T-helper 2 cell treated with Interferon-gamma antibody and Interleukin-4, amounts not matched to agents 5 μg/mL and 100 μg/mL, for 36 hours (primary cell): ENCODE data around the gene CDH9.

ENCODE experiments used
- DNase-seq: peaks from one replicate; pipeline ENCODE4 v3.0.0; 2021; ENCODE audit warnings: low spot score
- H3K27ac Mint-ChIP-seq: one replicate; pipeline ENCODE4 v1.8.0; 2021; ENCODE audit warnings: mild to moderate bottlenecking, mixed read lengths
- H3K27me3 Mint-ChIP-seq: one replicate; pipeline ENCODE4 v1.8.0; 2021; ENCODE audit warnings: low read depth, mixed read lengths
- H3K36me3 Mint-ChIP-seq: one replicate; pipeline ENCODE4 v1.8.0; 2021; ENCODE audit warnings: low read depth, mixed read lengths
- H3K4me1 Mint-ChIP-seq: one replicate; pipeline ENCODE4 v1.8.0; 2021; ENCODE audit warnings: low read depth, mixed read lengths
- H3K4me3 Mint-ChIP-seq: one replicate; pipeline ENCODE4 v1.8.0; 2022; ENCODE audit warnings: mild to moderate bottlenecking, moderate library complexity, mixed read lengths
- H3K9me3 Mint-ChIP-seq: one replicate; pipeline ENCODE4 v1.8.0; 2021; ENCODE audit warnings: mixed read lengths

CDH9 gene

DNA sequence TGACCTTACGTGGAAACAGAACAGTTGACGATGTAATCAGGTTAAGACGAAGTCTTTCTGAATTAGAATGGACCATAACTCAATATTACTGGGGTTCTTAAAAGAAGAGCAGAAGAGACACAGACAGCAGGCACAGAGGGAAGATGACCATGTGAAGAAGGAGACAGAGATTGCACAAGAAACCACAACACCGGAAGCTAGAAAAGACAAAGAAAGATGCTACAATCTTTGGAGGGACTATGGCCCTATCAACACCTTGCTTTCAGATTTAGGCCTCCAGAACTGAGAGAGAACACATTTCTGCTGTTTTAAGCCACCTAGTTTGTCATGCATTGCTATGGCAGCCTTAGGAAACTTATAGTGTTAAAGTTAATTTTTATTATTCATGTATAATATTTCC lies 27.1 kb downstream of the CDH9 start:
- H3K36me3 Mint-ChIP-seq: no peaks in the 10 kb centered on the region

GRCh38 chr5:27010646-27011045 lies 27.7 kb downstream of the CDH9 start:
- peaks cover 31% of the 10 kb centered on the region for H3K9me3 Mint-ChIP-seq

More for the DNA sequence above, 27.1 kb downstream of the CDH9 start:
- Mint-ChIP-seq H3K9me3 (peaks cover 31% of the 10 kb centered on the region), H3K4me3 (no peak overlapping the region), H3K27ac (no peak overlapping the region), H3K27me3 (no peaks in the 10 kb centered on the region), H3K4me1 (no peaks in the 10 kb centered on the region)
- DNase-seq: no peak

GRCh38 chr5:27009540-27009915 lies 28.9 kb downstream of the CDH9 start:
- H3K27me3 Mint-ChIP-seq: no peaks in the 10 kb centered on the region
- H3K27ac Mint-ChIP-seq: no peak overlapping the region

More at GRCh38 chr5:27010646-27011045, 27.7 kb downstream of the CDH9 start:
- Mint-ChIP-seq H3K4me1 (no peaks in the 10 kb centered on the region), H3K27me3 (no peaks in the 10 kb centered on the region), H3K36me3 (no peaks in the 10 kb centered on the region), H3K4me3 (no peak overlapping the region), H3K27ac (no peak overlapping the region)
- no peak for DNase-seq

GRCh38 chr5:27008604-27009539 lies 29.5 kb downstream of the CDH9 start:
- no peak overlapping the region for H3K27ac Mint-ChIP-seq
- DNase-seq: no peak
- H3K36me3 Mint-ChIP-seq: no peaks in the 10 kb centered on the region
- H3K4me3 Mint-ChIP-seq: no peak overlapping the region
- H3K9me3 Mint-ChIP-seq: peaks cover 32% of the 10 kb centered on the region
- no peaks in the 10 kb centered on the region for H3K27me3 Mint-ChIP-seq
- no peaks in the 10 kb centered on the region for H3K4me1 Mint-ChIP-seq

More at GRCh38 chr5:27009540-27009915, 28.9 kb downstream of the CDH9 start:
- H3K4me1 Mint-ChIP-seq: no peaks in the 10 kb centered on the region
- H3K4me3 Mint-ChIP-seq: no peak overlapping the region
- H3K36me3 Mint-ChIP-seq: no peaks in the 10 kb centered on the region
- peaks cover 31% of the 10 kb centered on the region for H3K9me3 Mint-ChIP-seq
- no peak for DNase-seq

GRCh38 chr5:27007121-27007520 lies 31.3 kb downstream of the CDH9 start:
- no peaks in the 10 kb centered on the region for H3K4me1 Mint-ChIP-seq
- H3K27ac Mint-ChIP-seq: no peak overlapping the region
- no peak for DNase-seq
- H3K4me3 Mint-ChIP-seq: no peak overlapping the region
- H3K9me3 Mint-ChIP-seq: peaks cover 27% of the 10 kb centered on the region
- H3K27me3 Mint-ChIP-seq: no peaks in the 10 kb centered on the region
- no peaks in the 10 kb centered on the region for H3K36me3 Mint-ChIP-seq

DNA sequence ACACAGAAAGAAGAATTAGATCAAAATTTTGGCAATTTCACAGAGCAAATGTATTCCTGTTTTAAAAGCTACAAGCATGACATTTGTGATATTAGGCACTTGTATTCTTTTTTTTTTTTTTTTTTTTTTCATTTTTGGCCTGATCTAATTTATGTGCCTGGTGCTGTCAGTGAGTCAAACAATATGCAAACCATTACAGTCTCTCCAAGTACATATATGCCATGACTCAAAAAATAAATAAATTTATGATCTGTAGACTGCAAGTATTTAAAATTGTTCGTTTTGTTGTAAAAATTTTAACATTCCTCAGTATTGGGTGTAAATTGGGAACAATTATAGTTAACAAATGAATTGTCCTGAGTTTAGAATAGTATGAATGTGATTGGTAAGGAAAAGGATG lies 51.4 kb downstream of the CDH9 start:
- Mint-ChIP-seq H3K4me3 (no peak overlapping the region), H3K4me1 (no peaks in the 10 kb centered on the region), H3K36me3 (no peaks in the 10 kb centered on the region), H3K27me3 (no peaks in the 10 kb centered on the region), H3K27ac (no peak overlapping the region), H3K9me3 (peaks cover 43% of the 10 kb centered on the region)
- DNase-seq: no peak

- Mint-ChIP-seq H3K36me3 (no peaks in the 10 kb centered on the region), H3K27me3 (no peaks in the 10 kb centered on the region), H3K9me3 (peaks cover 34% of the 10 kb centered on the region), H3K4me1 (no peaks in the 10 kb centered on the region), H3K4me3 (no peak overlapping the region), H3K27ac (no peak overlapping the region)
- DNase-seq: no peak
These were observed 56.6 kb downstream of the CDH9 start for GRCh38 chr5:26981750-26982149.

DNA sequence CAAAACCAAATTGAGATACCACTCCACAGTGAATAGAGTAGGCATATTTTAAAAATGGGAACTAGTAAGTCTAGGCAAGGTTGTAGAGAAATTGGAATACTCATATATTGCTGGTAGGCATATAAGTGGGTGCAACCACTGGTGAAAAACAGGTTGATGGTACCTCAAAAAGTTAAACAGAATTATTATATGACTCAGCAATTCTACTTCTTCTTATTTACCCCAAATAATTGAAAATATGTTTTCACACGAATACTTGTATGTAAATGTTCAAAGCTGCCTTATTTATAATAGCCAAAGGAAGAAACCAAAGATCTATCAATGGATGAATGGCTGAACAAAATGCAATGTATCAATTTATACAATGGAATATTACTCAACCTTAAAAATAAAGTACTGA lies 79.1 kb downstream of the CDH9 start:
- Mint-ChIP-seq H3K9me3 (peaks cover 36% of the 10 kb centered on the region), H3K4me3 (no peak overlapping the region), H3K27ac (no peak overlapping the region), H3K4me1 (no peaks in the 10 kb centered on the region), H3K27me3 (no peaks in the 10 kb centered on the region), H3K36me3 (no peaks in the 10 kb centered on the region)
- DNase-seq: no peak

- peaks cover 22% of the 10 kb centered on the region for H3K9me3 Mint-ChIP-seq
- H3K27ac Mint-ChIP-seq: no peak overlapping the region
- H3K4me3 Mint-ChIP-seq: no peak overlapping the region
- H3K27me3 Mint-ChIP-seq: no peaks in the 10 kb centered on the region
- DNase-seq: no peak
- no peaks in the 10 kb centered on the region for H3K36me3 Mint-ChIP-seq
- H3K4me1 Mint-ChIP-seq: no peaks in the 10 kb centered on the region
These were observed 83.2 kb downstream of the CDH9 start for GRCh38 chr5:26955161-26955560.

DNA sequence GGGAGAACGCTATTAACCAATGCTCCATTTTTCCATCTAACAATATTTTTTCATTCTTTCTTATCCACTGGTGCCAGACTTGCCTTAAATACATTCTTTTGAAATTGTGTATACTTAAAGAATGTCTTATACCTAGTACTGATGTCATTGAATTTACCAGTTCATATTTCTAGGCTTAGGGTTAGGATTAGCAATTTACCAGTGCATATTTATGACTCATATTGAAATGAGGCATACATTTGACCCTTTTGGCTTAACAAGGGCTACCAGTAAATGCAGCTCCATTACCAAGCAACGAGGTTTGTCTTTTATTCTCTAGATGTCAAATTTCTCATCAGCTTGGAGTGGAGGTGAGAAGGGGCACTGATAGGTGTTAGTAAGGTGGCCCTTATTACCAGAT lies 89.5 kb downstream of the CDH9 start:
- Mint-ChIP-seq H3K4me3 (no peak overlapping the region), H3K4me1 (no peaks in the 10 kb centered on the region), H3K27me3 (no peaks in the 10 kb centered on the region), H3K27ac (no peak overlapping the region), H3K9me3 (peaks cover 35% of the 10 kb centered on the region), H3K36me3 (no peaks in the 10 kb centered on the region)
- DNase-seq: no peak

- peaks cover 33% of the 10 kb centered on the region for H3K9me3 Mint-ChIP-seq
- no peak overlapping the region for H3K4me3 Mint-ChIP-seq
- H3K27ac Mint-ChIP-seq: no peak overlapping the region
- no peaks in the 10 kb centered on the region for H3K4me1 Mint-ChIP-seq
- H3K27me3 Mint-ChIP-seq: no peaks in the 10 kb centered on the region
- no peaks in the 10 kb centered on the region for H3K36me3 Mint-ChIP-seq
- no peak for DNase-seq
These were observed 92.5 kb downstream of the CDH9 start for GRCh38 chr5:26945901-26946300.

DNA sequence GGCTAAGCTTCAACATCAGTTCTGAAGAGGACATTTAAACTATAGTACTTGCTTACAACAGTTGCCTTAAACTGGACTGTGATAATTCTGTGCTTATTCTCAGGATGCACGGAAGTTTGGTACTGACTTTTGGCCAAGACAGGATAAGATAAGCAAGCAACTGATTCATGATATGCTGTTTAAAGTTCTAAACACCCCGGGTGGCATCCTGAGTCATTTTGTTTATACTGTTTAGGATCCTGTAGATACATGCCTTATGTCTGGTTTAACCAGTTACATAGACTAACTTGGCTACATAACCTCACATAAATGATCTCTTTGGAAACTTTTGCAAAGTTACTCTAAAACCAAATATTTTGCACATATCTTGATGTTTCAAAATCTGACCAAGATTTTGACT lies 95.9 kb downstream of the CDH9 start:
- Mint-ChIP-seq H3K9me3 (peaks cover 17% of the 10 kb centered on the region), H3K4me1 (no peaks in the 10 kb centered on the region), H3K36me3 (no peaks in the 10 kb centered on the region), H3K27me3 (no peaks in the 10 kb centered on the region), H3K27ac (no peak overlapping the region), H3K4me3 (no peak overlapping the region)
- no peak for DNase-seq

GRCh38 chr5:26940994-26941393 lies 97.4 kb downstream of the CDH9 start:
- DNase-seq: no peak
- no peaks in the 10 kb centered on the region for H3K4me1 Mint-ChIP-seq
- no peak overlapping the region for H3K4me3 Mint-ChIP-seq
- no peaks in the 10 kb centered on the region for H3K36me3 Mint-ChIP-seq
- no peaks in the 10 kb centered on the region for H3K27me3 Mint-ChIP-seq
- no peak overlapping the region for H3K27ac Mint-ChIP-seq
- peaks cover 16% of the 10 kb centered on the region for H3K9me3 Mint-ChIP-seq

DNA sequence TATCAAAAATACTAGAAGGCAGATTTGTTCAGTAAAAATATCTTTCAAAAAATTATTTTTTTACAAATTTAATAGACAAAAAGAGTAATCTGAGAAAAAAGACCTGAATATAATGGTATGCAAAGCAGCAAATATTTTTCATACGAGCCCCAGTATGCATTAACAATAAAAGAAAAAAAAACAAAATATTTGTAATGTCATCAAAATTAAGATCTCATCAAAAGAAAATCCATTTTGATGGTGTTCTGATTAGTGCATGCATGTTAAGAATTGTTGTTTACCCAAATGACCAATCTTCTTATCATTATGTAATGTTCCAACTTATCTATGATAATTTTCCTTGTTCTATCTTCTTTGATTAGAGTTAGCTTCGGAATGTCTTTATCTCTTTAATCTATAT lies 106.1 kb downstream of the CDH9 start:
- no peak overlapping the region for H3K4me3 Mint-ChIP-seq
- no peaks in the 10 kb centered on the region for H3K4me1 Mint-ChIP-seq
- DNase-seq: no peak
- H3K9me3 Mint-ChIP-seq: peaks cover 43% of the 10 kb centered on the region
- H3K27me3 Mint-ChIP-seq: no peaks in the 10 kb centered on the region
- no peaks in the 10 kb centered on the region for H3K36me3 Mint-ChIP-seq
- no peak overlapping the region for H3K27ac Mint-ChIP-seq

- Mint-ChIP-seq H3K4me1 (no peaks in the 10 kb centered on the region), H3K9me3 (peaks cover 76% of the 10 kb centered on the region), H3K27ac (no peak overlapping the region)
These were observed 116.9 kb downstream of the CDH9 start for GRCh38 chr5:26921439-26921838.

More at GRCh38 chr5:26921439-26921838, 116.9 kb downstream of the CDH9 start:
- no peak for DNase-seq
- Mint-ChIP-seq H3K27me3 (no peaks in the 10 kb centered on the region), H3K36me3 (no peaks in the 10 kb centered on the region), H3K4me3 (no peak overlapping the region)
